Left lobe of liver (tissue), 2 donors: ENCODE measurements around the gene PAIP1. TPM values are rescaled to one million over a fixed set of nuclear protein-coding genes. Genes with fewer than 3 reads are reported as not detected.
"Not testable (repeated sequence)": the region's sequence is repeated elsewhere in the genome, so short reads cannot be mapped to it uniquely, and the experiment has no call there.

ENCODE experiments used
- ATAC-seq: fragments of 200-7000 bp; cut with Tn5 transposase; one replicate; pipeline ENCODE4 v1.9.1; 2020; ENCODE audit warnings: mild to moderate bottlenecking, moderate library complexity
- DNase-seq: peaks from one replicate; pipeline ENCODE4 v3.0.0-alpha.2; 2020; ENCODE audit warnings: low spot score
- total RNA-seq: library from RNA; stranded (reverse); gene quantifications from one replicate; pipeline ENCODE4 v1.2.1, GENCODE V29; 2021
- donor health status: DM: no; HTN: no; CAD: no; lungs with moderate emphysema.
- donor health status: DM: no; HTN: yes; CAD: no.

PAIP1 gene
- total RNA-seq, 1 donor from 2014 or later: 32.8 TPM

- DNase-seq (no peak), ATAC-seq (no peak)
These were observed 33.2 kb downstream of the PAIP1 start for GRCh38 chr5:43523662-43524072.

DNA sequence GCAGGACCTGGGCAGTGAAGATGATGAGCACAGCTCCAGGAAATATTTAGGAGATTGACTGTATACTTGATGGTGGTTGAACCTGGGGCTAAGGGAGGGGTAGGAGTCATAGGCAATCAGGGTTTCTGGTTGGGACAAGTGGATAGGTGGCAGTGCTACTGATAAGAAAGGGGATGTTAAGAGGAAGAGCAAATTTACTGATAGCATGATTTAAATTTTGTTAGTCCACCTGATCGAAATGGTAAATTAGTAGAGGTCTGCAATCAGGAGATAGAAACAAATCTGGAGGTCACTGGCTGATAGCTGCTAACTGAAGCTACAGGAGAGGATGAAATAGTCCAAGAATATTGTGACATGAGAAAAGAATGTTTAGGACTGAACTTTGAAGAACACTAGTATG lies 36.3 kb downstream of the PAIP1 start:
- ATAC-seq (no peak), DNase-seq (no peak)

DNA sequence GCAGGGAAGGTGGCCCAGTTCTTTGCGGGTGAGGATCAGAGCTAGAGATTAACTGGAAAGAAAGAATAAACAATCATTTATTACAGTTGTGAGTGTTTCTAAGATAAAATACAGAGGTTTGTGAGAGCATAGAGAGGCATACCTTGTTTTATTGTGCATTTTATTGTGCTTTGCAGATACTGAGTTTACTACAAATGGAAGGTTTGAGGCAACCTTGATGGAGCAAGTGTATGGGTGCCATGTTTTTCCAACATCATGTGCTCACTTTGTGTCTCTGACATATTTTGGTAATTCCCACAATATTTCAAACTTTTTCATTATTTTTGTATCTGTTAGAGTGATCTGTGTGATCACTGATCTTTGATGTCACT lies 41.2 kb downstream of the PAIP1 start:
- ATAC-seq (no peak), DNase-seq (no peak)

DNA sequence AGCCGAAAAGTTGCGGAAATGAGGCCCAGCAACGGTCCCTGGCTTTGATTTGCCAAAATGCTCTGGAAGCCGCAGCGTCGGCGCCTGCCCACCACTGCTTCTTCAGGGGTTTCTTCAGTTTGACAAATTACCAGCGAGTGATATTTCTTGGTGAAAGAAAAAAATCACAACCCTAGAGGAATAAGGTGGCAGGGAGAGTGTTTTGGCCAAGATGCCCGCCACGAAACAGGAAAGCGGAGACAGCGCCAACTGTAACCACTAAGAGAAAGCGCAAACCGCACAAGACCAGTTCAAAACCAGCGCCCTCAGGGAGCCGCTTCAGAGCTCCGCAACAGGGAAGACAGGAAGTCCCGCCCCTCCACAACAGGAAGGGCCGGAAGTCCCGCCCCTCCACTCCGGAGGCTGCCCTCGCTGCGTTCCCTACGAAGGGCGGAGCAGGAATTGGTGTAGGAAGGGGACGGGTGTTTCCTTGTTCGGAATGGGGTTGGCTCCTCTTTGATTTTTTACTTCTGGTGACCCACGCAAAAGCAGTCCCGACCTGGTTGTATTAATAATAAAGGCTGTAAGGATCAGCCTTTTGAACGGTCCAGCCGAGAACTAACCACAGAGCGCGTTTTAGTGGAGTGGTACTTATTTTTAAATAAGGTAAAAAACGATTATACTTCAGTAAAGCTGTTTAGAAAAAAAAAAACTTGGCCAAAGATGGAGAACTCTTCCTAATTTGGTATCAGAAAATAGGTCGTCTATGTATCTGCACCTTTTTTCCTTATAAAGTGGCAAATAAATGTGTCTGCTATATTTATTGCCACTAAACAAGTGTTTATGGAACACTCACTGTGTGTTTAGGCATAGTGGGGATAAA lies 41.8 kb downstream of the PAIP1 start, which contains the start of gene C5orf34:
Gene C5orf34, minus strand, starts transcription at position 333 of the 862 bp plus-strand sequence. CDS start 5,809 bp downstream, outside the sequence.
- peak; percentile 100 for ATAC-seq
- DNase-seq: peak; percentile 98

DNA sequence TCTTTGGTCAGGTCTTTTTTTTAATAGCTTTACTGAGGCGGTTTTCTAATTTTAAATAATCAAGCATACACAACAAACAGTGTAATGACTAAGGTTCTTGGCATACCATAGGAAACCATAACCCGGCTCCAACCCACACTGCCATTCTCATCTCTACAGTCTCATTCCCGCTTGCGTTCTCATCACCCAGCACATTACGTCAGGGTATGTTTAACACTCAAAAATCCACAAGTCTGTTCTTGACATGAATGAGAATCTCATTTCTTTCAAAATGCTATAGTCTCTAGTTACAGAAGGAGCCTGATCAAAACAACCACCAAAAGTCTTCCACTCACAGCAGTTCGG lies 42.4 kb downstream of the PAIP1 start:
- no peak for ATAC-seq
- DNase-seq: no peak

- DNase-seq (no peak), ATAC-seq (no peak)
These were observed 42.9 kb downstream of the PAIP1 start for GRCh38 chr5:43514025-43514424.

DNA sequence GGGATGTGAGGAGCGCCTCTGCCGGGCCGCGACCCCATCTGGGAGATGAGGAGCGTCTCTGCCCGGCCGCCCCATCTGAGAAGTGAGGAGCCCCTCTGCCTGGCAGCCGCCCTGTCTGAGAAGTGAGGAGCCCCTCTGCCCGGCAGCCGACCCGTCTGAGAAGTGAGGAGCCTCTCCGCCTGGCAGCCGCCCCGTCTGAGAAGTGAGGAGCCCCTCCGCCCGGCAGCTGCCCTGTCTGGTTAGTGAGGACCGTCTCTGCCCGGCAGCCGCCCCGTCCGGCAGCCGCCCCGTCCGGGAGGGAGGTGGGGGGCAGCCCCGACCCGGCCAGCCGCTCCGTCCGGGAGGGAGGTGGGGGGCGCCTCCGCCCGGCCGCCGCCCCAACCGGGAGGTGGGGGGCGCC lies 45.8 kb downstream of the PAIP1 start:
- not testable (repeated sequence) for DNase-seq, ATAC-seq

DNA sequence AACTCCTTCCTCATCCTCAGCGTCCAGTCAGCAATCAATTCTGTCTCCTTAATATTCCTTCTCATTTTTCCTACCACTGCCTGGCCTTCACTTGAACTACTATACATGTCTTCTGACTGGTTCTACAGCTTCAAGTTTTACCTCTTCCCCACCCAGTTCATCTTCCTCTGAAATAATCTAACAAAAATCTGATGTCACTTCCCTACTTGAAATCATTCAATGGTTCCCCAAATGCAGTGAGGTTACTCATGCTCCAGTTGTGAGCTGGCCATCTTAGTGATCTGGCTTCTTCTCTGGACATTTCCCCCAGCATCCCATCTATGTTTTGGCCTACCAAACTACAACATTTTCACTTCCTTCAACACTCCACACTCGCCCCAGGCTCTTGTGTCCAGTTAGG lies 58.3 kb downstream of the PAIP1 start:
- DNase-seq: no peak
- no peak for ATAC-seq

- ATAC-seq (peak; percentile 50), DNase-seq (no peak)
These were observed 59.4 kb downstream of the PAIP1 start for GRCh38 chr5:43497311-43498104.

DNA sequence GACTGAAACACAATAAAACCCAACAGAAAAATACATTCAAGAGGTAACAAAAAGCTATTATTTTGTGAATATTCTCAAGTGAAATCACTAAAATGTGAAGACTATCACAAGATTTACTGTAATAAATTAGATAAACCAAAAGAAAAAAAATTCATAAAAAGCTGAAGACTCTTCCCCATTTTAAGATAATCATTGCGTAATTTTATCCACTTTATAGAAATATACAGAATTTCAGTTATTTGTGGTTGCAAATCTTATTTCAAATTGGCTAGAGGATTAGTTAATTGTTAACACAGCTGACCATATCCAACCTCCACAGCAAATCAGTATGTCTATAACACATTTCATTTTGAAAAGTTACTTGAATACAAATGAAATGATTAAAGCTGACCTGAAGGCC lies 65.6 kb downstream of the PAIP1 start:
- DNase-seq: no peak
- no peak for ATAC-seq

DNA sequence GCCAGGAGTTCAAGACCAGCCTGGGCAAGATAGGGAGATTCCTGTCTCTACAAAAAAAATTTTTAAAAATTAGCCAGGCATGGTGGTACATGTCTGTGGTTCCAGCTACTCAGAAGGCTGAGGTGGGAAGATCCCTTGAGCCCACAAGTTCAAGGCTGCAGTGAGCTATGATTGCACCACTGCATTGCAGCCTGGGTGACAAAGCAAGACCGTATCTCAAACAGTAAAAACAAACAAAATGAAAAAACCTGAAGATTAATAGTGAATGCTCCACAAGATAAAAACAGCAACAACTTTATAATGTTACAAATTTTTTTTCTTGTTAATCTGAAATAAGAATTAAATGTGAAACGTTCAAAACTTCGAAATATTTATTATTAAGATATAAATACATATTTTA lies 70.5 kb downstream of the PAIP1 start:
- no peak for ATAC-seq
- no peak for DNase-seq

DNA sequence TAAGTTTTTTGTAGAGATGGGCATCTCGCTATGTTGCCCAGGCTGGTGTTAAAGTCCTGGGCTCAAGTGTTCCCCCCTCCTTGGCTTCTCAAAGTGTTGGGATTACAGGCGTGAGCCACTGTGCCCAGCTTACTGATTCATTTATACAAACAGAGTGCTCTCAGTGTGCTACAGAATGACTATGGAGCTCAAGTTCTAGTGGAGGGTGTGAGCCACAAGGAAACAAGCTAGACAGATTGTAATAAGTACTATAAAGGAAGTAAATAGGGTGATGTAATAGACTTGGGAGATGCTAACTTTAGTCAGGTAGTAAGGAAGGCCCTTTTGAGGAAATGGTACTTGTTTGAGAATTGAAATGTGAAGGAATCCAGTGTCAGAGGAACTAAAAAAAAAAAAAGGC lies 71.5 kb downstream of the PAIP1 start:
- DNase-seq (no peak), ATAC-seq (no peak)

GRCh38 chr5:43484106-43484849 lies 72.6 kb downstream of the PAIP1 start:
- ATAC-seq (peak; percentile 84), DNase-seq (peak; percentile 85)

DNA sequence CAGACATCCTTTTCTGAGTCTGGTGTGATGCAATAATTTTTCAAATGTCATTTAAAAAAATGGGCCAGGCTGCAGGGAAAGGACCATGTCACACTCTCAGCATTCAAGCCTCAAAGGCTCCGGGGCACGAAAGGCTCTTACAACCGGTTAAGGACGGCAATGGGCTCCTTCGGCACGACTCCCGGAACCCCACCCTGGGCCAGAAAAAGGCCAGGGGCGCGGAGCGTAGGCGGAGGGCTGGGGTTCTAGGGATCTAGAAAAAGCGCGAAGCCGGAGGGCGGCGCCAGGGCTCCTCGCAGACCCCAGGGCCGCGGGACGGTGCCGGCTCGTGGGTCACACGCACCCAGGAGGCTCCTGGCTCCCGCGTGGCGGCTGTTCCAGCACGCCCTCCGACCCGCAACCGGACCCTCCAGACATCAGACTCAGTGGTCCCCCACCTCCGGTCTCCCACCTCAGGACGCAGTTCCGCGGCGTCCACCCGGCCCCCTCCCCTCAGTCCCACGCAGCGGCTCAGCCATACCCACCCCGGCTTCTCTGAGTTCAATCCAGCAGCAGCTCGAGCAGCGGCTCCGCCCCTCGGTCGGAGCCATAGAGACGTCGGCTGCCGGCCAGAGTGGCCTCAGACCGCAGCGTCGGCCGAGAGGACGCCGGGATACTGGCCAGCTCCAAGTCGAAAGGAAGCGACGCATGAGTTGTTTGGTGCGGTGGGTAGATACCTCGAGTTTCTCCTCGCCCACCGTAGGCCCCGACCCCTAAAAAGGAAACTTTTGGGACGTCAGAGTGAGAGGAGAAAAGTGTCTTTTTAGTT lies 73.4 kb downstream of the PAIP1 start, which contains the start of gene TMEM267:
Gene TMEM267, minus strand, starts transcription at position 568 of the 808 bp plus-strand sequence. CDS start 29,896 bp downstream, outside the sequence.
- peak; percentile 94 for DNase-seq
- ATAC-seq: peak; percentile 96

DNA sequence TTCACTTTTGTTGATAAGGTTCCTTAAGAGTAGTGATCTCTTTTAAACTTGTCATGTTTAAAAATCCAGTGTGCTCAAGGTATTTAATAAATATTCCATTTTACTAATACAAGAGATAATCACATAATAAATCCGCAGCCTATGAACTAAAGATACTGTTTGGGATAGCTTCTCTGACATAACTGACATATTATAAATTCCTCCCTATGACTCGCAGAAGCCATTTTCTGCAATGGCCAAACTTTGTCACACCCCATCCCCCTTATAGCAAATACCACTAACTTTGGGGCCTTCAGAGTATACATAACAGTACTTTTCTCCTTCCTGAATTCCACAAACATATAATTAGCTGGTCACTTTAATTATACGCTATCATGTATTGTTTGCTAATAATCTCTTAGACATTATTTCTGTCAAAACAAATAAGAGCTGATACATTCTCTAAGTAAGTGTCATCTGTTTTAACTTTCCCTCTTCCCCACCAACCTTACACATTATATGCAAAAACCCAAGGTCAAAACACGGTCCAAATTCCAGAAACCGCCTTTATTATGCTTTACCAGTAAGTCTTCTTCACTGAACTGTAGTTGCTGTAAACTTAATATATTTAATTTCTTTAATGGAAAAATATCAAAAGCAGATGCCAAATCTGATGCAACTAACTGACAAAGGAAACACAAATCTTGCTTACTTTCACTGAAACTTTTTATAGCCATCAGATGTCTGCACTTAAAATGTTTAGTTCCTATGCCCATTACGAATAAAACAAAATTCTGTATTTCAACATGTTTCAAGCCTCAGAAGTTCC lies 74.2 kb downstream of the PAIP1 start:
- no peak for ATAC-seq
- no peak for DNase-seq
